ENCODE data around the gene PDE6B.

DNA sequence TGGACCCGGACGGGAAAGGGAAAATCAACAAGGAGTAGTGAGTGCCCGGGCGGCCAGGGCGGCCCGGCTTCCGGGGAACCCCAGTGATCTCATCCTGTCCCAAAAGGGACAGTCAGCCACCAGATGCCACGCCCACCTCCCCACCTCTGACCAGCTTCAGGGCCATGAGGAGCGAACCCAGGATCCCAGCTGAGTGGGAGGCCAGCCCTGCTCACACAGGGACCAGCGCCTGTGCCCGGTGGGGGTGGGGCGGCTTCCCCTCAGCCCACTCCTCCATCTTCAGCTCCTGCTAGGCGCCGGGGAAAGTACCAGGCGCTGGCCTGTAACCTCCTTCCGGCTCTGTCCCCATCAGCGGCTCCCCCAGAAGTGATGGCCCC, 55.2 kb downstream of the PDE6B start:
- TF ChIP-seq, protein P1, sequence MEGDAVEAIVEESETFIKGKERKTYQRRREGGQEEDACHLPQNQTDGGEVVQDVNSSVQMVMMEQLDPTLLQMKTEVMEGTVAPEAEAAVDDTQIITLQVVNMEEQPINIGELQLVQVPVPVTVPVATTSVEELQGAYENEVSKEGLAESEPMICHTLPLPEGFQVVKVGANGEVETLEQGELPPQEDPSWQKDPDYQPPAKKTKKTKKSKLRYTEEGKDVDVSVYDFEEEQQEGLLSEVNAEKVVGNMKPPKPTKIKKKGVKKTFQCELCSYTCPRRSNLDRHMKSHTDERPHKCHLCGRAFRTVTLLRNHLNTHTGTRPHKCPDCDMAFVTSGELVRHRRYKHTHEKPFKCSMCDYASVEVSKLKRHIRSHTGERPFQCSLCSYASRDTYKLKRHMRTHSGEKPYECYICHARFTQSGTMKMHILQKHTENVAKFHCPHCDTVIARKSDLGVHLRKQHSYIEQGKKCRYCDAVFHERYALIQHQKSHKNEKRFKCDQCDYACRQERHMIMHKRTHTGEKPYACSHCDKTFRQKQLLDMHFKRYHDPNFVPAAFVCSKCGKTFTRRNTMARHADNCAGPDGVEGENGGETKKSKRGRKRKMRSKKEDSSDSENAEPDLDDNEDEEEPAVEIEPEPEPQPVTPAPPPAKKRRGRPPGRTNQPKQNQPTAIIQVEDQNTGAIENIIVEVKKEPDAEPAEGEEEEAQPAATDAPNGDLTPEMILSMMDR (IDR thresholded peaks at IDR 0.05 in 4 of 5, conservative IDR thresholded peaks at IDR 0.05 in 1 of 5) = no peak
- TF ChIP-seq POLR2A (IDR thresholded peaks at IDR 0.05) = no peak

All from gastrocnemius medialis (tissue), 4 donors.